HepG2 (cell line): ENCODE results near the gene MTHFD2L. TPM values are rescaled to one million over a fixed set of nuclear protein-coding genes. Genes with fewer than 3 reads are reported as not detected.

Source experiments
- ATAC-seq: fragments of 200-7000 bp; cut with Tn5 transposase; 3 replicates; pipeline ENCODE4 v1.9.1; 2020; ENCODE audit warnings: mild to moderate bottlenecking, moderate library complexity
- BruUV-seq: library from RNA; stranded (reverse); fragments of 400-500 nt; replicated peaks from 2 replicates; lab custom pipeline; 2021; lab: Mats Ljungman, UMichigan
- CTCF ChIA-PET: fragments of 300-600 bp; formaldehyde crosslinking; extraction: SDS; loops from one replicate; lab custom pipeline; 2021; ENCODE audit warnings: low total read pairs, inconsistent platforms, low intra/inter-chr PET ratio; lab: Yijun Ruan, JAX
- POLR2A ChIA-PET: fragments of 350-600 bp; sonication (Branson Sonifier 250); formaldehyde crosslinking; loops from one replicate; lab custom pipeline; 2020; ENCODE audit warnings: antibody characterized with exemption, inconsistent platforms; lab: Yijun Ruan, JAX
- DNase-seq: peaks from one replicate; pipeline ENCODE4 v3.0.0-alpha.2; 2015; ENCODE audit warnings: low spot score
- FAIRE-seq: peaks from 3 replicates; lab custom pipeline; 2011; peaks lifted over from hg19 to GRCh38; lab: Jason Lieb, UNC
- H2AFZ ChIP-seq: one replicate; pipeline ENCODE4 v1.6.1; 2011; ENCODE audit warnings: low read length, inconsistent platforms
- H3K27ac ChIP-seq: fragments of 300-600 bp; 3 replicates; pipeline ENCODE4 v1.8.0; 2011; ENCODE audit warnings: mixed run types, mild to moderate bottlenecking, mixed read lengths, low read length, inconsistent platforms; ENCODE audit not compliant: insufficient read depth; ENCODE audit errors: extremely low read length
- H3K27me3 ChIP-seq, 2 experiments: fragments of 200-600 bp in 1 of 2; 2 replicates in 1 of 2; 3 replicates in 1 of 2; pipeline versions ENCODE4 v1.6.0 to v1.8.0; 2011; ENCODE audit warnings: low read length in 2 of 2, mild to moderate bottlenecking in 2 of 2, moderate library complexity in 2 of 2, inconsistent platforms in 1 of 2; ENCODE audit not compliant: insufficient read depth in 2 of 2, control insufficient read depth in 1 of 2
- H3K36me3 ChIP-seq, 2 experiments: fragments of 200-600 bp in 1 of 2; replicated peaks in 1 of 2; 2 replicates in 1 of 2; 3 replicates in 1 of 2; pipeline versions ENCODE4 v1.5.1 to v1.8.0; 2011; ENCODE audit warnings: low read length in 2 of 2, inconsistent platforms in 1 of 2; ENCODE audit not compliant: insufficient read depth in 2 of 2, control insufficient read depth in 1 of 2
- H3K4me1 ChIP-seq: 2 replicates; pipeline ENCODE4 v1.5.1; 2012; ENCODE audit warnings: low read length, inconsistent platforms; ENCODE audit not compliant: insufficient read depth
- H3K4me2 ChIP-seq: 2 replicates; pipeline ENCODE4 v1.6.0; 2011; ENCODE audit warnings: low read depth, low read length, inconsistent platforms
- H3K4me3 ChIP-seq, 3 experiments: fragments of 200-600 bp in 1 of 3; sonication (generic), shearing (Covaris generic) in 1 of 3; replicated peaks in 1 of 3; 2 replicates each; pipeline ENCODE4 v1.5.1; 2011 to 2016; ENCODE audit warnings: low read length in 3 of 3, inconsistent platforms in 2 of 3, low read depth in 2 of 3, mild to moderate bottlenecking in 2 of 3, control low read depth in 1 of 3, mixed read lengths in 1 of 3; ENCODE audit not compliant: insufficient read depth in 1 of 3
- H3K79me2 ChIP-seq: one replicate; pipeline ENCODE4 v1.6.1; 2011; ENCODE audit warnings: low read length, inconsistent platforms; ENCODE audit not compliant: insufficient read depth
- H3K9ac ChIP-seq: 2 replicates; pipeline ENCODE4 v1.6.0; 2011; ENCODE audit warnings: mild to moderate bottlenecking, low read depth, low read length, inconsistent platforms; ENCODE audit not compliant: insufficient read depth
- H3K9me3 ChIP-seq: 2 replicates; pipeline ENCODE4 v1.5.1; 2012; ENCODE audit warnings: mild to moderate bottlenecking, low read length
- H4K20me1 ChIP-seq: 2 replicates; pipeline ENCODE4 v1.6.0; 2011; ENCODE audit warnings: inconsistent platforms, mild to moderate bottlenecking, low read length, moderate library complexity; ENCODE audit not compliant: insufficient read depth
- HOXD1 ChIP-seq: sonication (generic); formaldehyde crosslinking; IDR thresholded peaks from 2 replicates; pipeline ENCODE4 v1.5.0; 2020; ENCODE audit warnings: missing genetic modification reagents
- MBNL3 ChIP-seq: fragments of 250-450 bp; sonication (Bioruptor Pico); conservative IDR thresholded peaks from 2 replicates; pipeline ENCODE4 v1.8.0; 2022; ENCODE audit warnings: mild to moderate bottlenecking, inconsistent platforms
- RELA ChIP-seq: sonication (generic); formaldehyde crosslinking; IDR thresholded peaks from 2 replicates; pipeline ENCODE4 v1.4.0; 2020; ENCODE audit warnings: missing genetic modification reagents
- ZFP82 ChIP-seq: sonication (generic); formaldehyde crosslinking; IDR thresholded peaks from 2 replicates; pipeline ENCODE4 v1.5.1; 2020; ENCODE audit warnings: mild to moderate bottlenecking, missing genetic modification reagents, borderline replicate concordance
- ZNF230 ChIP-seq: sonication (generic); formaldehyde crosslinking; IDR thresholded peaks from 2 replicates; pipeline ENCODE4 v1.4.0; 2020; ENCODE audit warnings: mild to moderate bottlenecking, missing genetic modification reagents
- ZNF367 ChIP-seq: sonication (generic); formaldehyde crosslinking; IDR thresholded peaks from 2 replicates; pipeline ENCODE4 v1.4.0; 2020; ENCODE audit warnings: missing genetic modification reagents, borderline replicate concordance
- WGBS: methylation state at CpG from one replicate; pipeline ENCODE4 v1.1.6; 2017; ENCODE audit warnings: low lambda C conversion rate; 5-methylcytosine and 5-hydroxymethylcytosine counted together
- in situ Hi-C: cut with HindIII; loops from 2 replicates; pipeline ENCODE4 v1.10.0; 2017; ENCODE audit warnings: low pct_unique_long_range_greater_than_20kb; ENCODE audit not compliant: extremely low pct_ligation_motif_present
- intact Hi-C: fragments of 100-400 bp; cut with micrococcal nuclease; formaldehyde crosslinking; loops from one replicate; pipeline ENCODE4 v1.10.0; 2022; ENCODE audit not compliant: unreplicated experiment
- polyA plus RNA-seq, 8 experiments: library from polyadenylated mRNA; depleted of rRNA in 3 of 8; stranded (reverse) in 7 of 8; unstranded in 1 of 8; fragments of >200 nt; fragmentation: Illumina TruSeq in 4 of 8; extraction: Trizol in 4 of 8; gene quantifications; 2 replicates each; pipeline versions ENCODE4 v1.2.1 to v1.2.3, GENCODE V29; 2011 to 2016; ENCODE audit warnings: low read depth in 4 of 8, missing spikeins in 1 of 8, mixed read lengths in 1 of 8; ENCODE audit not compliant: insufficient read depth in 1 of 8
- total RNA-seq, 5 experiments: library from RNA; depleted of rRNA; stranded (reverse); fragments of >200 nt; fragmentation: Illumina TruSeq; extraction: Trizol; gene quantifications; 2 replicates each; pipeline ENCODE4 v1.2.3, GENCODE V29; 2016; ENCODE audit warnings: low read depth in 1 of 5
- TF ChIP-seq, protein P1 (sequence below): sonication (generic); formaldehyde crosslinking; IDR thresholded peaks from 2 replicates; pipeline ENCODE4 v1.5.1; 2020; ENCODE audit warnings: mild to moderate bottlenecking, missing genetic modification reagents, moderate library complexity
- TF ChIP-seq, protein P2 (sequence below), 2 experiments: fragments of 450-650 bp in 1 of 2; sonication (generic) in 1 of 2; formaldehyde crosslinking in 1 of 2; IDR thresholded peaks; 2 replicates each; pipeline versions ENCODE4 v1.6.1 to v1.8.0; 2016 to 2022; ENCODE audit warnings: antibody characterized with exemption in 1 of 2, mild to moderate bottlenecking in 1 of 2, missing genetic modification reagents in 1 of 2

The MTHFD2L gene
- total and polyA plus RNA-seq, 2 of the 13 experiments (the other 11 are each of a cell fraction or from before 2014, with no cell fraction given): 10.5 to 14.9 TPM

- Histone ChIP-seq H3K27me3 (no peaks in the 10 kb centered on the region), H3K9me3 (no peaks in the 10 kb centered on the region), H3K4me3 (no peak overlapping the region), H3K36me3 (no peaks in the 10 kb centered on the region), H3K4me1 (no peaks in the 10 kb centered on the region), H4K20me1 (no peaks in the 10 kb centered on the region), H3K4me2 (no peak overlapping the region), H3K9ac (no peak overlapping the region), H3K27ac (no peak overlapping the region), H3K79me2 (no peaks in the 10 kb centered on the region), H2AFZ (no peak overlapping the region)
- FAIRE-seq (no peak), DNase-seq (no peak), ATAC-seq (no peak)
- intact Hi-C loops: no loop called here
- 70% methylated on average over 7 of the region's 7 CpGs for WGBS
- POLR2A ChIA-PET: no interaction called here
- TF ChIP-seq RELA (CRISPR knock-in tag): no peak
- TF ChIP-seq MBNL3 (CRISPR knock-in tag): no peak
- TF ChIP-seq, protein P1, sequence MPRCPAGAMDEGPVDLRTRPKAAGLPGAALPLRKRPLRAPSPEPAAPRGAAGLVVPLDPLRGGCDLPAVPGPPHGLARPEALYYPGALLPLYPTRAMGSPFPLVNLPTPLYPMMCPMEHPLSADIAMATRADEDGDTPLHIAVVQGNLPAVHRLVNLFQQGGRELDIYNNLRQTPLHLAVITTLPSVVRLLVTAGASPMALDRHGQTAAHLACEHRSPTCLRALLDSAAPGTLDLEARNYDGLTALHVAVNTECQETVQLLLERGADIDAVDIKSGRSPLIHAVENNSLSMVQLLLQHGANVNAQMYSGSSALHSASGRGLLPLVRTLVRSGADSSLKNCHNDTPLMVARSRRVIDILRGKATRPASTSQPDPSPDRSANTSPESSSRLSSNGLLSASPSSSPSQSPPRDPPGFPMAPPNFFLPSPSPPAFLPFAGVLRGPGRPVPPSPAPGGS: no peak
- TF ChIP-seq ZNF367 (CRISPR knock-in tag): no peak
- TF ChIP-seq ZNF230 (CRISPR knock-in tag): no peak
- no peak for TF ChIP-seq HOXD1
- TF ChIP-seq, protein P2, sequence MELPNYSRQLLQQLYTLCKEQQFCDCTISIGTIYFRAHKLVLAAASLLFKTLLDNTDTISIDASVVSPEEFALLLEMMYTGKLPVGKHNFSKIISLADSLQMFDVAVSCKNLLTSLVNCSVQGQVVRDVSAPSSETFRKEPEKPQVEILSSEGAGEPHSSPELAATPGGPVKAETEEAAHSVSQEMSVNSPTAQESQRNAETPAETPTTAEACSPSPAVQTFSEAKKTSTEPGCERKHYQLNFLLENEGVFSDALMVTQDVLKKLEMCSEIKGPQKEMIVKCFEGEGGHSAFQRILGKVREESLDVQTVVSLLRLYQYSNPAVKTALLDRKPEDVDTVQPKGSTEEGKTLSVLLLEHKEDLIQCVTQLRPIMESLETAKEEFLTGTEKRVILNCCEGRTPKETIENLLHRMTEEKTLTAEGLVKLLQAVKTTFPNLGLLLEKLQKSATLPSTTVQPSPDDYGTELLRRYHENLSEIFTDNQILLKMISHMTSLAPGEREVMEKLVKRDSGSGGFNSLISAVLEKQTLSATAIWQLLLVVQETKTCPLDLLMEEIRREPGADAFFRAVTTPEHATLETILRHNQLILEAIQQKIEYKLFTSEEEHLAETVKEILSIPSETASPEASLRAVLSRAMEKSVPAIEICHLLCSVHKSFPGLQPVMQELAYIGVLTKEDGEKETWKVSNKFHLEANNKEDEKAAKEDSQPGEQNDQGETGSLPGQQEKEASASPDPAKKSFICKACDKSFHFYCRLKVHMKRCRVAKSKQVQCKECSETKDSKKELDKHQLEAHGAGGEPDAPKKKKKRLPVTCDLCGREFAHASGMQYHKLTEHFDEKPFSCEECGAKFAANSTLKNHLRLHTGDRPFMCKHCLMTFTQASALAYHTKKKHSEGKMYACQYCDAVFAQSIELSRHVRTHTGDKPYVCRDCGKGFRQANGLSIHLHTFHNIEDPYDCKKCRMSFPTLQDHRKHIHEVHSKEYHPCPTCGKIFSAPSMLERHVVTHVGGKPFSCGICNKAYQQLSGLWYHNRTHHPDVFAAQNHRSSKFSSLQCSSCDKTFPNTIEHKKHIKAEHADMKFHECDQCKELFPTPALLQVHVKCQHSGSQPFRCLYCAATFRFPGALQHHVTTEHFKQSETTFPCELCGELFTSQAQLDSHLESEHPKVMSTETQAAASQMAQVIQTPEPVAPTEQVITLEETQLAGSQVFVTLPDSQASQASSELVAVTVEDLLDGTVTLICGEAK (IDR thresholded peaks at IDR 0.05): no peak
- TF ChIP-seq, protein P2 (CRISPR knock-in tag; IDR thresholded peaks at IDR 0.05): no peak
- no peak for TF ChIP-seq ZFP82 (CRISPR knock-in tag)
- no TSS peak for BruUV-seq
- CTCF ChIA-PET: no interaction called here
- in situ Hi-C loops: no loop called here
Measured at GRCh38 chr4:74230902-74231499, 73.1 kb downstream of the MTHFD2L start.
